HG03571 (cell line): ENCODE results near the gene NOX4.
"Not testable (repeated sequence)": the region's sequence is repeated elsewhere in the genome, so short reads cannot be mapped to it uniquely, and the experiment has no call there.

Experiments used
- ATAC-seq: cut with Tn5 transposase; IDR thresholded peaks from one replicate; pipeline ENCODE4 v1.9.1; 2021; ENCODE audit not compliant: unreplicated experiment

The NOX4 gene

DNA sequence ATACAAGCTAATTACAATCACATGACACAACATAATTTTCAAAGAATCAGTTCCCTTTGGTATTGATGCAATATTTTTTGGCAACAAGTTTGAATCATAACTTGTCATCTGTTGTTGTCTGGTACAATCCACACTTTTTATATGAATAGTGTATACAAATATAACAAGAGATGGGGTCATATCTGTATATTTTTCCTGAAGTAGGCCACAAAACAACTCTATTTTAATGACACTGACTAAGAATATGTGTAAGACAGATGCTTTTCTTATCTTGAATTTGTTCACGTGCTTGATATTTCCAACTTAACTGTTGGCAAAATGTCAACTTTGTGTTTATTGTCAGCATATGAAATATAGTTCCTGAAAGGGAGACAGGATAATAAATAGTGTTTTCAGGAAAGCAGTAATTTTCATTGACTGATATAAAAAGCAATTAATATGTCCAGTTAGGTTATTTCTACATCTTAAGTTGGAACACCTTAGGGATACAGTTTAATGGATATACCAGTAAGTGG lies 27.9 kb downstream of the NOX4 start:
- ATAC-seq: no peak

DNA sequence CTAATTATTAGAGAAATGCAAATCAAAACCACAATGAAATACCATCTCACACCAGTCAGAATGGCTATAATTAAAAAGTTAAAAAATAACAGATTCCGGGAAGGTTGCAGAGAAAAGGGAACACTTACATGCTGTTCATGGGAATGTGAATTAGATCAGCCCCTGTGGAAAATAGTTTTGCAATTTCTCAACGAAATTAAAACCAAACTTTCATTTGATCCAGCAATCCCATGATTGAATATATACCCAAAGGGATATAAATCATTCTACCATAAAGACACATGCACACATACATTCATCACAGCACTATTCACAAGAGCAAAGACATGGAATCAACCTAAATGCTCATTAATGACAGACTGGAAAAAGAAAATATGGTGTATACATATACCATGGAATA lies 32.5 kb downstream of the NOX4 start:
- ATAC-seq: no peak

- no peak for ATAC-seq
These were observed 34.0 kb downstream of the NOX4 start for GRCh38 chr11:89457190-89457589.

DNA sequence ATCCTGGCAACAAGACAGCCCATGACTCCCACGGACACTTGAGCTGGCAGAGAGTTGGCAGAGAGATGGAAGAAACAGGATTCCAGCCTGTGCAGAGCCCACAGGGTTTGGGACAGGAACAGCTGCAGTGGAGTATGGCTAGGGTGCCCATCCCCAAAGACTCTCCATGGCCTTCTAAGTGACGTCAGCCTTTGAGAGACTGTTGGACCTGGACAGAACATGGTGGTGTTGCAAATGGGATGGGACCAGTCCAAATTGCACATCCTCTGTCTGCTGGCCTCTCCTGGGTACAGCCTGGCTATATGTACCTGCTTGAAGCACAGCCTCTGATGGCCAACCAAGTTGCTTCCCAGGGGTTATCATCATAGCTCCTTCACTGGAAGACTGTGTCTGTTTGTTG lies 34.5 kb downstream of the NOX4 start:
- no peak for ATAC-seq

GRCh38 chr11:89452780-89453179 lies 38.4 kb downstream of the NOX4 start:
- no peak for ATAC-seq

DNA sequence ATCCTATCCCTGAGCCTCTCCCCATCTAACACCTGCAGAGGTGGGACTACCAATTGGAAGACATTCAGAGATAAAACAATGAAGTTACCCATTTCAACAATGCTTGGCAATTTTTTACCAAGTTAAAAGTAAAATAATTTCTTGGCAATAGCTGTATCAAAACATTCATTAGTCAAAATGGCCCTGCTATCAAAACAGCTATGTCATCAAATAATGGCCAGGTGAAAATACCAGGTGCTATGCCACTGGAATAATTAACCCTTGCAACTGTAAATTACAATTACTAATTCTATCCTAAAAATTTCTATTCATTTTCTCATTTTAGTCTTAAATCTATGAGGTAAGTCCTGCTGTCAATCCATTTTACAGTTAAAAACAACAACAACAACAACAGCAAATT lies 43.3 kb downstream of the NOX4 start:
- no peak for ATAC-seq

GRCh38 chr11:89443361-89444322 lies 47.5 kb downstream of the NOX4 start:
- no peak for ATAC-seq

GRCh38 chr11:89442801-89443200 lies 48.4 kb downstream of the NOX4 start:
- ATAC-seq: no peak

DNA sequence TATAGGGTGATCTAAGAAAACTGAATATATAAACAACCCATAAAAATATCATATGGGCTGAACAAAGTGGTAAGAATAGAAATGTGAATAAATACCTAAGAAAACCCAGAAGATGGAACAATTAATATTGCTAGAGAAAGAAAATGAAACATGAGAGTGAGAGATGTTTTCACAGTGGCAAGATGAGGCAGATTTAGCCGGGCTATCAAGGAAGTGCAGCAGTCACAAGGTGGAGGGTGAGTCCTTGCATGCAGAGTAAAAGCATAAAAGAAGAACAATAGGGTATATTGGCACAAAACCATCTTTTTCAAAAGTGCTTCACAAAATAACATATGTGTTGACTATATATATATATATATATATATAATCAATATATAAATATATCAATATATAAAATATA lies 49.6 kb downstream of the NOX4 start:
- no peak for ATAC-seq

- no peak for ATAC-seq
These were observed 53.9 kb downstream of the NOX4 start for GRCh38 chr11:89437317-89437716.

- no peak for ATAC-seq
These were observed 55.1 kb downstream of the NOX4 start for GRCh38 chr11:89436071-89436470.

DNA sequence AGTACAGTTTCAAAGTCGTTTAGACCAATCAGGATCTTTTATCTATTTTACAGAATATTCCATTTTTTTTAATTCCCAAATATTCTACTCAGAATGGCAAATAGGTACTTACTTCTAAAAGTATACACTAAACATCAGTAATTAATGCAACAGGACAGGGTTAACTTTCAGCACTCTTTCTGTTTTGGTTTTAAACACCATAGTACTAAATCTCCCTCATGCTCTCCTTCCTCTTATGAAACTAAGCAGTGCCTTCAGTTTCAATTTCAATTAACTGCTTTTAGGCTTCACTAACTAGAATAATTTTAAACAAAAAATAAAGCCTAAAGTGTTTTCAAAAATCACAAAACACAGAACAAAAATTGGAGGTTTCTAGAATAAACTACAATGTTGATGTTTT lies 57.9 kb downstream of the NOX4 start:
- ATAC-seq: no peak

DNA sequence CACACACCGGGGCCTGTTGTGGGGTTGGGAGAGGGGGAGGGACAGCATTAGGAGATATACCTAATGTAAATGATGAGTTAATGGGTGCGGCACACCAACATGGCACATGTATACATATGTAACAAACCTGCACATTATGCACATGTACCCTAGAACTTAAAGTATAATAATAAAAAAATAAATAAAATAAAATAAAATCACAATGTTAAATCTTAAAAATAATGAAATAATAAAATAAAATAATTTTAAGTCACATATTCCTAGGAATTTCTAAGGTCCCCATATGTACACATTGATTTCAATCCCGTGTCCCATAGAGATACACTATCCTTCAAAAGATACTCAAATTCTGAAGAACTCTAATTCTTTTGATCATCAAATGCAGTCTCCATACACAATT lies 59.0 kb downstream of the NOX4 start:
- not testable (repeated sequence) for ATAC-seq

DNA sequence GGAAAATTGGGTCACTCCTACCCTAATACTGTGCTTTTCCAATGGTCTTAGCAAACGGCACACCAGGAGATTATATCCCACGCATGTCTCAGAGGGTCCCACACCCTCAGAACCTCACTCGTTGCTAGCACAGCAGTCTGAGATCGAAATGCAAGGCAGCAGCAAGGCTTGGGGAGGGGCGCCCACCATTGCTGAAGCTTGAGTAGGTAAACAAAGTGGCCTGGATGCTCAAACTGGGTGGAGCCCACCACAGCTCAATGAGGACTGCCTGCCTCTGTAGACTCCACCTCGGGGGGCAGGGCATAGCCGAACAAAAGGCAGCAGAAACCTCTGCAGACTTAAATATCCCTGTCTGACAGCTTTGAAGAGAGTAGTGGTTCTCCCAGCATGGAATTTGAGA lies 64.7 kb downstream of the NOX4 start:
- not testable (repeated sequence) for ATAC-seq

GRCh38 chr11:89421718-89422117 lies 69.5 kb downstream of the NOX4 start:
- ATAC-seq: no peak

GRCh38 chr11:89420981-89421380 lies 70.2 kb downstream of the NOX4 start:
- no peak for ATAC-seq

GRCh38 chr11:89416961-89417360 lies 74.2 kb downstream of the NOX4 start:
- ATAC-seq: no peak

GRCh38 chr11:89411112-89411511 lies 80.1 kb downstream of the NOX4 start:
- not testable (repeated sequence) for ATAC-seq

DNA sequence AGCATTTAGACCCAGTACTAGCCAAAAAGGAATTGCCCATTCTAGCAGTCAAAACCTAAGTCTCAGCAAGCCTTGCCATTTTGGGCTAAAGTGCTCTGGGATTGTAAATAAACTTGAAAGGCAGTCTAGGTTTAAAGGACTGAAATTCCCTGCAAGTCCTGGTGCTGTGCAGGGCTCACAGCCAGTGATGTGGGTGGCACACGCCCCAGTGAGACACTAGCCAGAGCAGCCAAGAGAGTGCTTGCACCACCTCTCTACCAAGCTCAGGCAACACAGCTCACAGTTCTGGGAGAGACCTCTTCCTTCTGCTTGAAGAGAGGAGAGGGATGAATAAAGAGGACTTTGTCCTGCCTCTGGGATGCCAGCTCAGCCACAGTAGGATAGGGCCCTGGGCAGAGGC lies 80.5 kb downstream of the NOX4 start:
- not testable (repeated sequence) for ATAC-seq

GRCh38 chr11:89408441-89408840 lies 82.7 kb downstream of the NOX4 start:
- not testable (repeated sequence) for ATAC-seq

- ATAC-seq: no peak
These were observed 85.5 kb downstream of the NOX4 start for GRCh38 chr11:89405629-89406028.

- ATAC-seq: not testable (repeated sequence)
These were observed 99.5 kb downstream of the NOX4 start for GRCh38 chr11:89391654-89392053.

- ATAC-seq: not testable (repeated sequence)
These were observed 103.7 kb downstream of the NOX4 start for GRCh38 chr11:89387501-89387900.
